NB4 (cell line): ENCODE results near the gene SNX32.

Experiments
- DNase-seq: peaks from one replicate; pipeline ENCODE4 v3.0.0; 2010; ENCODE audit warnings: low read depth
- H3K4me3 ChIP-seq: one replicate; pipeline ENCODE4 v1.5.1; 2011; ENCODE audit warnings: mild to moderate bottlenecking, low read depth, low read length, moderate library complexity
- MYC ChIP-seq: IDR thresholded peaks from 2 replicates; pipeline ENCODE4 v1.6.1; 2011; ENCODE audit warnings: low read depth, low read length
- POLR2A ChIP-seq: IDR thresholded peaks from 2 replicates; pipeline ENCODE4 v1.6.1; 2011; ENCODE audit warnings: mild to moderate bottlenecking; ENCODE audit not compliant: insufficient read length; ENCODE audit errors: extremely low read depth
- TF ChIP-seq, protein P1 (sequence below): IDR thresholded peaks from 2 replicates; pipeline ENCODE4 v1.6.1; 2011; ENCODE audit warnings: low read depth, low read length
- TF ChIP-seq, protein P2 (sequence below): IDR thresholded peaks from one replicate; pipeline ENCODE4 v1.5.1; 2012; ENCODE audit warnings: low read depth, low read length

The SNX32 gene

DNA sequence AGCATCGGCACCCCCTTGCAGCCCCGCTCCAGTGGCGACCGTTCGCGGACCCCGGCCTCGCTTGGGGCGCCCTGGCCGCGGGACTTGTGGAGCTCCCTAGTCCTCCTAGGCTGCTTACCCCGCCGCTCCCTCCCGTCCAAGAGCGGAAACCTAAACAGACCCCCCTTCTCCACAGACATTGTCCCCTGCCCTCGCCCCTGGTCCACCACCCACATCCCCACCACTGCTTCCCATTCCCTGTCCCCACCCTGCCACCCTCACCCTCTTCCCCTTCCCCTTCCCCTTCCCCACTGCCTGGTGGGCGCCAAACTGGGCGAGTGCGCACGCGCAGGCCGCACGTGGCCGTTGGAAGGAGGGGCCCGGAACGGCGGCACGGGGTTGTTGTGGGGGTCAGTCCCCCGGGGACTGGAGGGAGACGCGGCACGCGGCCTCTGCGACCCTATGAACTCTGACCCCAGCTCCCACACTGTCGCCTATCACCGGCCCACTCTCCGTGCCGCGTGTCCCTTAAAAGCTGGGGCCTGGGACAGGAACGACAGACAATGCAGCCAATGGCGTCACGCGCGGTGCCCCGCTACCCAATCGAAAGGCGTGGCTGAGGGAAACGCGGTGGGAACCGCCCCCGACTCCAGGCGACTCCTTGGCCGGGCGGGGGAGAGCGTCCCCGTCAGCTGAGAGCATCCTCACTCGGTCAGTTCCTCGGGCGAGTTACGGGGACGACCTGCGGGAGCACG is at the start of gene SNX32:
SNX32 (plus strand) TSS at position 667 of the 734 bp plus-strand sequence. CDS start 103 bp downstream, outside the sequence.
- TF ChIP-seq, protein P1, sequence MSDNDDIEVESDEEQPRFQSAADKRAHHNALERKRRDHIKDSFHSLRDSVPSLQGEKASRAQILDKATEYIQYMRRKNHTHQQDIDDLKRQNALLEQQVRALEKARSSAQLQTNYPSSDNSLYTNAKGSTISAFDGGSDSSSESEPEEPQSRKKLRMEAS: no peak
- TF ChIP-seq MYC: no peak
- TF ChIP-seq POLR2A: no peak
- TF ChIP-seq, protein P2, sequence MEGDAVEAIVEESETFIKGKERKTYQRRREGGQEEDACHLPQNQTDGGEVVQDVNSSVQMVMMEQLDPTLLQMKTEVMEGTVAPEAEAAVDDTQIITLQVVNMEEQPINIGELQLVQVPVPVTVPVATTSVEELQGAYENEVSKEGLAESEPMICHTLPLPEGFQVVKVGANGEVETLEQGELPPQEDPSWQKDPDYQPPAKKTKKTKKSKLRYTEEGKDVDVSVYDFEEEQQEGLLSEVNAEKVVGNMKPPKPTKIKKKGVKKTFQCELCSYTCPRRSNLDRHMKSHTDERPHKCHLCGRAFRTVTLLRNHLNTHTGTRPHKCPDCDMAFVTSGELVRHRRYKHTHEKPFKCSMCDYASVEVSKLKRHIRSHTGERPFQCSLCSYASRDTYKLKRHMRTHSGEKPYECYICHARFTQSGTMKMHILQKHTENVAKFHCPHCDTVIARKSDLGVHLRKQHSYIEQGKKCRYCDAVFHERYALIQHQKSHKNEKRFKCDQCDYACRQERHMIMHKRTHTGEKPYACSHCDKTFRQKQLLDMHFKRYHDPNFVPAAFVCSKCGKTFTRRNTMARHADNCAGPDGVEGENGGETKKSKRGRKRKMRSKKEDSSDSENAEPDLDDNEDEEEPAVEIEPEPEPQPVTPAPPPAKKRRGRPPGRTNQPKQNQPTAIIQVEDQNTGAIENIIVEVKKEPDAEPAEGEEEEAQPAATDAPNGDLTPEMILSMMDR: no peak
- peak within 1 kb of the TSS; percentile 67 for H3K4me3 ChIP-seq
- DNase-seq: peak; percentile 90

DNA sequence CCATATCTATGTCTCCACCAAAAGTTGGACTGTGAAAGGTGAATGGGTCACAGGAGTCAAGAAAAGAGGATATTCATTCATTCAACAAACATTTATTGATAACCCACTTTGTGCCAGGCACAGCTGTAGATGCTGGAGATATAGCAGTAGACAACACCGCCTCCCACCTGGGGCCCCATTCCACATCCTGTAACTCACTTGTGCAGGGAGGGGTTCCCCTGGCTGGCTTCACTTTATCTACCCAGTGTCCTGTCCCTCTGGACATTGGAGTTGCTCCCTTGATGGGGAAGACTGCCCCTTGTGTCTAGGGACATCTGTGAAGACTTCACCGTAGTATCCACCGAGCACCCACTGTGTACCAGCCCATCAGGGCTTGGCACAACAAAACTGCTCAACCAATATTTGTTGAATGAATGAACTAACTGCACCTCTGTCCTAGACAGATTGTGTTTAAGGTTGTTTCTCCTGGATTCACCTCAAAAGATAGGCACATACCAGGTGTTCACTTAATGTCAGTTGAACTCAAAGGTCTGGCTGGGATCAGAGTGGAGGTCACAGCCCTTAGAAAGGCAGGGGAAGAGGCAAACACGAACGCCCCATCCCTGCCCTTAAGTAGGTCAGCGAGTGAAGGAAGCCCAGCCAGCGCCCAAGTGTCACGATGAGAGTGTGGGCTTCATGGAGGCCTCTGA is 48.3 kb upstream of the SNX32 start:
- no peak for DNase-seq
- no peak overlapping the region for H3K4me3 ChIP-seq
- TF ChIP-seq, protein P2: no peak
- TF ChIP-seq, protein P1: no peak
- no peak for TF ChIP-seq MYC
- TF ChIP-seq POLR2A: no peak

DNA sequence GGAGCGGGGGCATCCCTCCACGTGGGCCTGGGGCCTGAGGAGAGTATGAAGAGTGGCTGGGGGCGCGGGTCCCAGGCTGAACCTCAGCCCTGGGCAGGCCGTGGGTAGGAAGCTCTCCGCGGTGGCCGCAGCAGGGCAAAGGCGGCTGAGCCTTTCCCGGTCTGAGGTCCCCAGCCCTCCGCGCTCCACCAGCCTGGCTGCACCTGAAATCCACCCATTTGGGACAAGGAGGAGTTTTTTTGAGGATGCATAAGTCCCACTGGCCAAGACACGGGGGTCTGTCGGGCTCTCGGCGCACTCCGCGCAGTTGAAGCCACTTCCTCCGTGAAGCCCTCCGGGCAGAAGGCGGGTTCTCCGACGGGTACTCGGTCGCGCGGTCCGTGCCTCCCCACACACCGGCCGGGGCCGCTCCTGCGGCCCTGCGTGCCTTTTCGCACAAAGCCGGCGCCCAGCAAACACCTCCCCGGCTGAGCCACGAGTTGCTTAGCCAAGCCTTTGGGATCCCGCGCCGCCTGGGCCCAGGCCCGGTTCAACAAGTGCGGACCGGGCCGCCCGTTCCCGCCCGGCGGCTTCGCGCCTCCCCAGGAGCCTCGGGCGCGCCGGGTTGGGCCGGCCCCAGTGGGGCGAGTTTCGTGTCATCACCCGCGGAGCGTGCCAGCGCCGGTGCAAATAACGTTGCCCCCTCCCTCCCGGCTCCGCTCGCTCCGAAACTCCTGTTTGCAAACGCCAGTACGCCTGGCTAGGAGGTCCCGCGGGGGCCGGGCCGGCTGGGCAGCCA is 47.6 kb upstream of the SNX32 start:
- DNase-seq: no peak
- H3K4me3 ChIP-seq: no peak overlapping the region
- TF ChIP-seq, protein P1: no peak
- TF ChIP-seq, protein P2: no peak
- no peak for TF ChIP-seq MYC
- no peak for TF ChIP-seq POLR2A

DNA sequence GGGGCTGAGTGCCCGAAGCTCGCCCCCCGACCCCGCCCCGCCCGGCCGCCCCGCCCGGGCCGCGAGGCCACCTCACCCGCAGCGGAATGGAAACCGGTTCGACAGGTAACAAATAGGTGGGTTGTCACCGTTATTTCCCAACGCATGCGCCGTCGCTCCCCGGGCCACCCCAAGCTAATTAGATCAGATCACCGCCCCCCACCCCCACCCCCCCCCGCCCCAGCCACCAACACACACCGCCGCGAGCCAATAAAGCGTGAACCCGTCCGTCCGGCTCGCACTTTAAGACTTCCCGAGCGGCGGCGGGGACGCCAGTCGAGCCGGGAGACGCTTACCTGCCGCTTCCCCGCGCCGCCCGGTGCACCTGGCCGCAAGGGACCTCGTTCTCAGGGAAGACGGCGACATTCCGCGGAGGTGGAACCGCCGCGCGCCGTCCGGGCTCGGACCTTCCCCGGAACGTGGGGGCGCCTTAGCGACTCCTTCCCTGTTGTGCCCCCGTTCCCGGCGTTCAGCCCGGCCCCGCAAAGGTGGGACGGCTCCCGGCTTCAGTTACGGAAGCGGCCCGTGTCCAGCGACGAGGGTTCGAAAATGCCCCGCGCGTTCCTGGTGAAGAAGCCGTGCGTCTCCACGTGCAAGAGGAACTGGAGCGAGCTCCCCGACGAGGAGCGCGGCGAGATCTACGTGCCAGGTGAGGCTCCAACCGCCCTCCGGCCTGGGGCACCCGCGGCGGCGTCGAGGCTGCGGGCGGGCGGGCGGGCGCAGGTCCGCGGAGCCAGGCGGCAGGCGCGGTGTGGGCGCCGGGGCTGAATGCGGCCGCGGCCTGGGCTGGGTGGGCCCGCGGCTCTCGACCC is 46.8 kb upstream of the SNX32 start, which contains the start of gene OVOL1:
OVOL1 (plus strand) TSS at position 278 of the 851 bp plus-strand sequence; CDS start at position 589, 311 bp downstream.
- DNase-seq: no peak
- H3K4me3 ChIP-seq: no peak within 1 kb of the TSS
- TF ChIP-seq, protein P1: no peak
- no peak for TF ChIP-seq MYC
- TF ChIP-seq, protein P2: no peak
- no peak for TF ChIP-seq POLR2A
